Activated CD4-positive, alpha-beta T cell treated with anti-CD3 and anti-CD28 coated beads, Interleukin-2, amount 10 ng/mL, durations not matched to agents 24 days and 14 days (primary cell): ENCODE data around the gene VDAC1. TPM values are rescaled to one million over a fixed set of nuclear protein-coding genes. Genes with fewer than 3 reads are reported as not detected.
A peak's percentile ranks its signal among the peaks of the same experiment; 100 is the strongest.

Source experiments
- DNase-seq: peaks from one replicate; pipeline ENCODE4 v3.0.0; 2022
- H3K27ac Mint-ChIP-seq: one replicate; pipeline ENCODE4 v1.8.0; 2022; ENCODE audit warnings: mild to moderate bottlenecking, mixed read lengths
- H3K27me3 Mint-ChIP-seq: one replicate; pipeline ENCODE4 v1.8.0; 2022; ENCODE audit warnings: mixed read lengths
- H3K36me3 Mint-ChIP-seq: one replicate; pipeline ENCODE4 v1.8.0; 2022; ENCODE audit warnings: low read depth, mild to moderate bottlenecking, mixed read lengths
- H3K4me1 Mint-ChIP-seq: one replicate; pipeline ENCODE4 v1.8.0; 2021; ENCODE audit warnings: mixed read lengths
- H3K4me3 Mint-ChIP-seq: one replicate; pipeline ENCODE4 v1.8.0; 2022; ENCODE audit warnings: mild to moderate bottlenecking, moderate library complexity, mixed read lengths
- H3K9me3 Mint-ChIP-seq: one replicate; pipeline ENCODE4 v1.8.0; 2021; ENCODE audit warnings: mixed read lengths
- intact Hi-C: fragments of 100-400 bp; cut with micrococcal nuclease; formaldehyde crosslinking; loops from one replicate; pipeline ENCODE4 v1.15.1; 2023
- total RNA-seq: library from RNA; stranded (reverse); gene quantifications from 2 replicates; pipeline ENCODE4 v1.2.3, GENCODE V29; 2022

Gene VDAC1
- total RNA-seq = 508 and 515 TPM in 2 replicates

DNA sequence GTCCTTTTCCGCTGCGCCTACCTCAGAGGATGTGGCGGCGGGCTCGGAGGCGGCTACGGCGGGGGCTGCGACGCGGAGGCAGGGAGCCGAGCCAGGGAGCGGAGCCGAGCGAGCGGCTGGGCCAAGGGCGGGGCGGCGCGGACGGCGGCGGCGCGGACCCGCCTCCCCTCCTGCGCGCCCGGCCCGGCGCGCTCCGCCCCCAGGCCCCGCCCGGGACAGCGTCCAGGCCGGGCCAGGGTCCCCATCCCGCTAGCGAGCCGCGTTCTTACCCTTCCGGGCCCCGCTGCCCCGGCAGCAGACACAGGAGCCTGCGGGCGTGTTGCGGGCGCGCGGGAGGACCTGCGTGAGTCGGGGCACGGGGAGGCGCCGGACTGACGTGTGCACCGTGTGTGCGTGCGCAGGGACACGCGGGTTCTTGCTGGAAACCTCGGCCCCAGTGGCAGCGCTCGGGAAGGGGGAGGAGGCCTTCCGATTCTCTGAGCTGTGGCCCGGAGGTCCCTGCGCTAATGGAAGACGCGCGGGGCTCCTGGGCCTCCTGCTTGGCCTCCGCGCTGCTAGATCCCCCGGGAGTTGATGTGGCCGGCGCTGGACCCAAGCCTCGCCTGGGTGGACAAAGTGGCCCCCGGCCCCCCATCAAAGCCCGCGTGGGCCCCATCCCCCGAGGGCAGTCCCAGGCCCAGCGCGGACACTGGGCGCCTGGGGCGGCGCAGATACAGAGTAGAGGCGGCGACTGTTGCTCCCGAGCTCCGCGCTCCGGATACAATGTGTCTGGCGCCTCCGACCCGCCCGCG lies at the start of gene VDAC1:
Gene VDAC1 (minus strand): TSS at position 350 of the 791 bp plus-strand sequence. CDS start 11,963 bp downstream, outside the sequence.
- H3K4me1 Mint-ChIP-seq = peaks cover 40% of the 10 kb centered on the region
- peaks cover 40% of the 10 kb centered on the region for H3K36me3 Mint-ChIP-seq
- intact Hi-C loops = loop anchor here (1.0 to 10.0 kb wide), 5 partner anchors 34 to 520 kb away; partner anchors contain the start of genes C5orf15, JADE2 and SKP1
- DNase-seq = peak; percentile 95
- H3K27ac Mint-ChIP-seq = peak within 1 kb of the TSS; percentile 96
- peak within 1 kb of the TSS; percentile 93 for H3K4me3 Mint-ChIP-seq
- no peaks in the 10 kb centered on the region for H3K27me3 Mint-ChIP-seq
- H3K9me3 Mint-ChIP-seq = no peaks in the 10 kb centered on the region

GRCh38 chr5:134053840-134054338 lies 49.1 kb upstream of the VDAC1 start:
- no peaks in the 10 kb centered on the region for H3K9me3 Mint-ChIP-seq
- no peak for DNase-seq
- H3K27ac Mint-ChIP-seq = peak overlapping the region; percentile 70
- H3K4me3 Mint-ChIP-seq = peak overlapping the region; percentile 40
- H3K4me1 Mint-ChIP-seq = peaks cover 24% of the 10 kb centered on the region
- H3K36me3 Mint-ChIP-seq = no peaks in the 10 kb centered on the region
- intact Hi-C loops = loop anchor here (1.0 to 2.0 kb wide), 2 partner anchors 12 to 15 kb away; no protein-coding TSS in a partner anchor
- H3K27me3 Mint-ChIP-seq = no peaks in the 10 kb centered on the region

GRCh38 chr5:134053314-134053839 lies 48.6 kb upstream of the VDAC1 start:
- H3K27ac Mint-ChIP-seq = peak overlapping the region; percentile 70
- H3K4me3 Mint-ChIP-seq = peak overlapping the region; percentile 13
- peaks cover 24% of the 10 kb centered on the region for H3K4me1 Mint-ChIP-seq
- H3K9me3 Mint-ChIP-seq = no peaks in the 10 kb centered on the region
- intact Hi-C loops = loop anchor here (1.0 to 2.0 kb wide), 2 partner anchors 11 to 15 kb away; no protein-coding TSS in a partner anchor
- H3K27me3 Mint-ChIP-seq = peaks cover 2% of the 10 kb centered on the region
- no peak for DNase-seq
- no peaks in the 10 kb centered on the region for H3K36me3 Mint-ChIP-seq

DNA sequence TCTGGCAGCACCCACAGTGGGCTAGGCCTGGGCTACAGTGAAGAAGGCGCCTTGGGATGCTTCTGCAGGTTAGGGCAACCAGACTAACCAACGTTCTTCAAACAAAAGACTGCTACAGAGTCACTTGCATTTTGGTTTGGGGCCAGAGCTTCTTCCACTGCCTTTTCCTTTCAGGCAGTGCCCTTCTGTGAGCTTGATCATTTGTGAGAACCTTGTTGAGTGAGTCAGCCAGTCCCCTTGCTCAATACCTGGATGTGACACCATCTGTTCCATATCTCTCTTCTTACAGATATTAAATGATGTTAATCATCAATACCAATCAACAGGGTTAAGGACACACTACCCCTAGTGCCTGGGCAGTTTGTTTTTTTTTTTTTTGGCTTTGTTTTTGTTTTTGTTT lies 46.5 kb upstream of the VDAC1 start:
- Mint-ChIP-seq H3K4me1 (peaks cover 24% of the 10 kb centered on the region), H3K4me3 (no peak overlapping the region), H3K27me3 (peaks cover 2% of the 10 kb centered on the region)

GRCh38 chr5:134048864-134049263 lies 44.1 kb upstream of the VDAC1 start:
- no peaks in the 10 kb centered on the region for H3K36me3 Mint-ChIP-seq
- no peaks in the 10 kb centered on the region for H3K9me3 Mint-ChIP-seq
- no peak overlapping the region for H3K4me3 Mint-ChIP-seq
- H3K4me1 Mint-ChIP-seq = peaks cover 14% of the 10 kb centered on the region
- no peak overlapping the region for H3K27ac Mint-ChIP-seq
- DNase-seq = no peak
- intact Hi-C loops = no loop called here
- H3K27me3 Mint-ChIP-seq = peaks cover 2% of the 10 kb centered on the region

More for the DNA sequence above, 46.5 kb upstream of the VDAC1 start:
- DNase-seq = no peak
- intact Hi-C loops = no loop called here
- Mint-ChIP-seq H3K9me3 (no peaks in the 10 kb centered on the region), H3K27ac (no peak overlapping the region), H3K36me3 (no peaks in the 10 kb centered on the region)

DNA sequence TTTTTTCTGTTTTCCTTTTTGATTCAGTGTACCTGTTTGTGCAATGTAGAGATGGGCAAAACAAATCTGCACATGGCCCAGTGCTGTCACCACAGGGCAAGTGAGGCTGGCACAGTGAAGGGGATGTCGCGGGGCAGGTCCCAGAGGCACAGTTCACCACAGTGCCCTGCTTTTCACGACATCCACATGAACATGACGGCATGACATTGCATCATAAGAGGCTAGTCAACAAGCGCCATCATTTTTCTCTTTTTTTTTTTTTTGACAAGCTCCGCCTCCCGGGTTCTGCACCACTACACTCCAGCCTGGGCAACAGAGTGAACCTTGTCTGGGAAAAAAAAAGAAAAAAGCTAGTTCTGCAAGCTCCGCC lies 42.9 kb upstream of the VDAC1 start:
- H3K27ac Mint-ChIP-seq = no peak overlapping the region
- intact Hi-C loops = no loop called here
- peaks cover 18% of the 10 kb centered on the region for H3K4me1 Mint-ChIP-seq

DNA sequence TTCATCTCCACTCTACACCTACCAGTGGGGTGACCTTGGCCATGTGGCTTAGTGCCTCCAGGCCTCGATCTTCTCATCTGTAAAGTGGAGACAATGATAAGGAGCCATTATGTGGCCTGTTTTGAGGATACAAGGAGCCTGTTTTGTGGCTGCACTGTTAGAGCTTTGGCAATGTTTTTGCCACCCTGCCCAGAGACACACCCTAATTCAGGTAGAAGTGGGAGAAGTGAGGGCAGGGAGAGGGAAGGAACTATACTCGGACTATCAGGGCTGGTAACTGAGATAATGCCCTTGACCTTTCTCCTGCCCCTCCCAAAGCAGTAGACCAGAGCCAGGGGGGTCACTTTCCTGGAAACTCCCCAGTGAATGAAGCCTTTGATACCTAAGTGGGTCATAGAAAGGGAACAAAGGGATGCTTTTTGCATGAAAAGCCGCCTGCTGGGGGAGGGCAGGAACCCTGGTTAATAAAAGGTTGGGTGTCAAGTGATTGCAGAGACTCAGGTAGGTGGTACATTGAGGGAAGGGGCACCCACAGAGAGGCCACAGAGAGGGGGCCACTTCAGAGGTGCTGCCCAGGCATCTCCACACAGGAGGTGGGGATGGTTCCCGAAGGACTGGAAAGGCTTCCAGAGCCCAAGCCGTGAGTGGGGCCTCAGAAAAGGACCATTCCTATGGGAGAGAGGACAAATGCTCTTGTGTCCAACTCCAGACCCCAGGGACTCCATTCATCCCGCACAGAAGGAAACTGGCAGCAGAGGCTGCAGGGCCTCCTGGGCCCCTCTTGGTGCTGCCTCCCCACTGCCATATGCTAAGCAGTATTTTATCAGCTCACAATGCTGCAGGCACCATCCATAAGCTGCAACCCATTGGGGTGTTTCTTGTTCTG lies 42.3 kb upstream of the VDAC1 start:
- Mint-ChIP-seq H3K36me3 (no peaks in the 10 kb centered on the region), H3K9me3 (no peaks in the 10 kb centered on the region), H3K27ac (no peak overlapping the region), H3K27me3 (peaks cover 2% of the 10 kb centered on the region), H3K4me3 (no peak overlapping the region), H3K4me1 (peaks cover 19% of the 10 kb centered on the region)
- DNase-seq = no peak
- intact Hi-C loops = no loop called here

More for the DNA sequence above, 42.9 kb upstream of the VDAC1 start:
- Mint-ChIP-seq H3K36me3 (no peaks in the 10 kb centered on the region), H3K9me3 (no peaks in the 10 kb centered on the region), H3K4me3 (no peak overlapping the region), H3K27me3 (peaks cover 2% of the 10 kb centered on the region)
- DNase-seq = no peak

- H3K36me3 Mint-ChIP-seq = no peaks in the 10 kb centered on the region
- H3K4me1 Mint-ChIP-seq = peaks cover 24% of the 10 kb centered on the region
Measured at GRCh38 chr5:134046330-134046729, 41.6 kb upstream of the VDAC1 start.

DNA sequence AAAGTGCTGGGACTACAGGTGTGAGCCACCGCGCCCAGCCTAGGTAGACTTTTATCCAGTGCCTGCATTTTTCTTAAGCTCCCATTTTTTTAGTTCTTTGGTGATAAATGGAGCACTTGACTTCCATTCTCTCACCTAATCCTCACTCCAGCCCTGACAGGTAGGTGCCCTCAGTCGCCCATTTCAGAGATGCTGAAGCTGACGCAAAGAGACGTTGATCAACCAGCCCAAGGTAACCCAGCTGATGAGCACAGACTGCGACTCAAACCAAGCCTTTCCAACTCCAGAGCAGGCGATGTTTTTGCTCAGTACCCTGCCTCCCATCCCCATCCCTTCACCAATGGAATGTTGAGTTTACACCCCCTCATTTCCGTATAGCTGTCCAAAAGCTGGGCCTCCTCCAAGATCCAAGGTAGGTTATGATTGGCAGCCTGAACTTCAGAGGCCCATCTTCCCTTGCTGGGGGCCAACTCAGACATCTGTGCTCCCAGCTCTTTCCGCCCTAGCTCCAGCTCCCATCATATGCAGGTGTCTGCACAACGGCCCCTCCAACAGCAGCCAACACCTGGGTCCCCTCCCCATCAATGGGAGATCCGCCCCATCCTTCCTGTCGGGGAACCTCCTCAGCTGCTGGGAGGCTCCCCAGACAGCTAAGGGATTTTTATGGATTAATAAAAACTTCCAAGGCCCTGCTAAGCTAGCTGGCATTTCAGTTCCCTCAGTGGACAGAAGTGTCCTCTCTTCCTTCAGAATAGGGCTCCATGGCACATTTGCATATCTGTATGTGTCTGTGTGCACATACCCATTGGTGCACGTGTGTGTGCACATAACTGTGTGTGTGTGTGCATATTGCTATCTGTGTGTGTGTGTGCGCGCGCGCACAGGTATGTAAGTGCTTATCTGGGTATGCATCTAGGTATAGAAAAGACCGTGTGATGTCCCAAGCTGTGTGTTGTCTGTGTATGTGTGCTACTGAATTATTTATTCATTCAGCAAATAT lies 39.3 kb upstream of the VDAC1 start:
- Mint-ChIP-seq H3K9me3 (no peaks in the 10 kb centered on the region), H3K4me1 (peaks cover 34% of the 10 kb centered on the region), H3K36me3 (no peaks in the 10 kb centered on the region), H3K27me3 (peaks cover 2% of the 10 kb centered on the region), H3K27ac (no peak overlapping the region), H3K4me3 (no peak overlapping the region)
- intact Hi-C loops = no loop called here
- DNase-seq = no peak

More at GRCh38 chr5:134046330-134046729, 41.6 kb upstream of the VDAC1 start:
- DNase-seq = no peak
- H3K27ac Mint-ChIP-seq = no peak overlapping the region
- H3K9me3 Mint-ChIP-seq = no peaks in the 10 kb centered on the region
- H3K27me3 Mint-ChIP-seq = peaks cover 2% of the 10 kb centered on the region
- H3K4me3 Mint-ChIP-seq = no peak overlapping the region
- intact Hi-C loops = no loop called here

- no peaks in the 10 kb centered on the region for H3K36me3 Mint-ChIP-seq
- no peak overlapping the region for H3K4me3 Mint-ChIP-seq
- peaks cover 3% of the 10 kb centered on the region for H3K27me3 Mint-ChIP-seq
- DNase-seq = peak; percentile 71
- peaks cover 34% of the 10 kb centered on the region for H3K4me1 Mint-ChIP-seq
- peak overlapping the region; percentile 15 for H3K27ac Mint-ChIP-seq
- H3K9me3 Mint-ChIP-seq = no peaks in the 10 kb centered on the region
- intact Hi-C loops = loop anchor here (1.0 kb wide), 1 partner anchor 12 kb away; no protein-coding TSS in a partner anchor
Measured at GRCh38 chr5:134041570-134042411, 37.0 kb upstream of the VDAC1 start.

DNA sequence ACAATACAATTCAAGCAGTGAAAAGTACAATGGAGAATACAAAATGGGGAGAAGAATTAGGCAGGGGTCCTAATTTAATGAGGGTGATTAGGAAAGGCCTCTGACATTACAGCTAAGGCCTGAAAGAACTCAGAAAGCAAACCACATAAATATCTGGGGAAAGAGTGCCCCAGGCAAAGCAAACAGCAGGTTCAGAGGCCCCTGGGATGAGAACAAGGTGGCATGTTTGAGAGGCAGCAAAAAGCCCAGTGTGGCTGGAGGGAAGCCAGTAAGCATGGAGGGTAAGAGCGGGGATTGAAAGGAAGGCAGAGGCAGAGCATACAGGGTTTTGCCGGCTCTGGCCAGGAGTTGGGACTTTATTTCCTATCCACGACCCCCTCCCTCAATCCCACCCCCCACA lies 33.4 kb upstream of the VDAC1 start:
- no peaks in the 10 kb centered on the region for H3K9me3 Mint-ChIP-seq
- intact Hi-C loops = loop anchor here (2.0 to 10.0 kb wide), 2 partner anchors 33 to 247 kb away; partner anchors contain the start of gene VDAC1
- H3K36me3 Mint-ChIP-seq = no peaks in the 10 kb centered on the region
- H3K27me3 Mint-ChIP-seq = peaks cover 6% of the 10 kb centered on the region
- H3K27ac Mint-ChIP-seq = no peak overlapping the region
- DNase-seq = no peak
- peaks cover 26% of the 10 kb centered on the region for H3K4me1 Mint-ChIP-seq
- no peak overlapping the region for H3K4me3 Mint-ChIP-seq

DNA sequence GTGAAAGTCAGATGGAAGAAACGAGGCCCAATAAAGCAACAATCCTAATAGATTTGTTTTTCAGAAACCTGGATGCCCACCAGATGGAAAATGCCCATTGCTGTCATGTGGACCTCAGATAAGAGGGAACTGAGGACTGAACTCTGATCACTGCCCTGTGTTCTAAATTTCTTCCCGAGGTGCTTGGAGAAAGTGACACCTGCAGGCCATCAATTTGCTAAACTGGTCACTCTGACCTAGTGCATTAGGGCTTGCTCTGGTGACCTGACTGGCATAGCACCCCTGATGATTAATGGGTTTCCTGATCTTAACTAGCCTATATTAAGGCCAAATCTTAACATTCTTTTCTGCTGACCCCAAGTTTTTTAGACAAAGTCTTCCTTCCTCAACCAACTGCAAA lies 32.4 kb upstream of the VDAC1 start:
- intact Hi-C loops = loop anchor here (10.0 kb wide), 1 partner anchor 248 kb away; no protein-coding TSS in a partner anchor
- H3K27me3 Mint-ChIP-seq = peaks cover 6% of the 10 kb centered on the region
- DNase-seq = no peak
- H3K27ac Mint-ChIP-seq = no peak overlapping the region
- H3K4me1 Mint-ChIP-seq = peaks cover 17% of the 10 kb centered on the region
- no peaks in the 10 kb centered on the region for H3K9me3 Mint-ChIP-seq
- no peaks in the 10 kb centered on the region for H3K36me3 Mint-ChIP-seq
- no peak overlapping the region for H3K4me3 Mint-ChIP-seq
